Esophagus muscularis mucosa (tissue), 3 donors: Measurements from ENCODE around the gene GSDME.

Experiments
- CTCF ChIP-seq, 3 experiments: fragments of 200-600 bp in 2 of 3; fragments of 450-650 bp in 1 of 3; sonication (generic) in 2 of 3; IDR thresholded peaks; one replicate each; pipeline ENCODE4 v1.5.1; 2017 to 2019; ENCODE audit warnings: antibody characterized with exemption in 3 of 3, mild to moderate bottlenecking in 2 of 3, moderate library complexity in 1 of 3
- POLR2AphosphoS5 ChIP-seq, 2 donors: sonication (generic); formaldehyde crosslinking; IDR thresholded peaks; one replicate each; pipeline ENCODE4 v1.6.1; 2017; ENCODE audit warnings: antibody characterized with exemption in 2 of 2

DNA sequence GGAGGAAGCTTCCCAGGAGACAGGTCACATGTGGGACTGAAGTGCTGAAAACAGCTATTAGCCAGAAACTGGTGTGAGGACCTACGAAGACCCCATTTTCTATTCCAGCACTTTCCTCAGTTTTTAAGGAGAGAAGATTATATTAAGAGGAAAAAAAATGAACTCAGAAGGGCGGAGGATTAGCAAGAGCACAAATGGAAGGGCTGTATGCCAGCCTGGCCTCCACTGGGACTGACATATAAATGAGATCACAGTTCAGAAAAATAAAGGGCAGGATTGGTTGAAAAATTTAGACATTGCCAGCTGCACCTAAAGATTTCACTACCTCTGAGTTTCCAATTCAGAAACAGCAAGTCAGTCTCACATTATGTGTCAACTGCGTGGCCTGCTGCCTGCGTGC lies 53.0 kb downstream of the GSDME start:
- TF ChIP-seq CTCF (IDR thresholded peaks at IDR 0.05) (no peak), POLR2AphosphoS5 (IDR thresholded peaks at IDR 0.05) (no peak)
